Measurements from ENCODE around the gene LYPD6. TPM values are rescaled to one million over a fixed set of nuclear protein-coding genes. Genes with fewer than 3 reads are reported as not detected.

Gene LYPD6
- total RNA-seq, 1 donor from 2014 or later, result 0.47 TPM

- DNase-seq (no peak), ATAC-seq (no peak)
- H3K36me3 ChIP-seq, result no peaks in the 10 kb centered on the region
- peaks cover 41% of the 10 kb centered on the region for H3K27me3 ChIP-seq (ENCODE audit: low read depth)
- intact Hi-C loops (cut with DNase I), result no loop called here
- no peak overlapping the region for H3K4me3 ChIP-seq
- H3K9me3 ChIP-seq, result no peaks in the 10 kb centered on the region
- peaks cover 15% of the 10 kb centered on the region for H3K4me1 ChIP-seq
- TF ChIP-seq, protein P1, sequence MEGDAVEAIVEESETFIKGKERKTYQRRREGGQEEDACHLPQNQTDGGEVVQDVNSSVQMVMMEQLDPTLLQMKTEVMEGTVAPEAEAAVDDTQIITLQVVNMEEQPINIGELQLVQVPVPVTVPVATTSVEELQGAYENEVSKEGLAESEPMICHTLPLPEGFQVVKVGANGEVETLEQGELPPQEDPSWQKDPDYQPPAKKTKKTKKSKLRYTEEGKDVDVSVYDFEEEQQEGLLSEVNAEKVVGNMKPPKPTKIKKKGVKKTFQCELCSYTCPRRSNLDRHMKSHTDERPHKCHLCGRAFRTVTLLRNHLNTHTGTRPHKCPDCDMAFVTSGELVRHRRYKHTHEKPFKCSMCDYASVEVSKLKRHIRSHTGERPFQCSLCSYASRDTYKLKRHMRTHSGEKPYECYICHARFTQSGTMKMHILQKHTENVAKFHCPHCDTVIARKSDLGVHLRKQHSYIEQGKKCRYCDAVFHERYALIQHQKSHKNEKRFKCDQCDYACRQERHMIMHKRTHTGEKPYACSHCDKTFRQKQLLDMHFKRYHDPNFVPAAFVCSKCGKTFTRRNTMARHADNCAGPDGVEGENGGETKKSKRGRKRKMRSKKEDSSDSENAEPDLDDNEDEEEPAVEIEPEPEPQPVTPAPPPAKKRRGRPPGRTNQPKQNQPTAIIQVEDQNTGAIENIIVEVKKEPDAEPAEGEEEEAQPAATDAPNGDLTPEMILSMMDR (IDR thresholded peaks at IDR 0.05), result no peak
- H3K27ac ChIP-seq, result no peak overlapping the region
These were observed 3.2 kb downstream of the LYPD6 start for GRCh38 chr2:149333636-149334035.

DNA sequence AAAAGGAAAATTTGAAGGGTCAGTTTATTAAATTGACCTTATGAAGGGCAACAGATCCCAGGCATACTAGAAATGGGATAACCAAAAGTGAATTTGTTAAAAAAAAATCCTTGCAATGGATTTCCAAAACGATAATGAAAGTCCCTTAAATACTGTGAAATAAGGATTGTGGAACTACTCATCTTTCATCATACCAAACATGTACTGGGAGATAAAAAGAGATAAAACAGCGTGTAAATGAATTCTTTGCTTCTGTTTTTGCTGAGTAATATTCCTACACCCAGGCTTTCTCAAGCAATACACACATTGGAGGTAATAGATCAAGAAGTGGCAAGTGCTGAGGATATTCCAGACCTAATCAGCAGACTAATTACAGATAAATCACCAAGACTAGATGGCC lies 3.8 kb downstream of the LYPD6 start:
- Histone ChIP-seq H3K27me3 (ENCODE audit: low read depth) (peaks cover 36% of the 10 kb centered on the region), H3K36me3 (no peaks in the 10 kb centered on the region), H3K4me1 (peaks cover 15% of the 10 kb centered on the region), H3K9me3 (no peaks in the 10 kb centered on the region), H3K4me3 (no peak overlapping the region), H3K27ac (no peak overlapping the region)
- intact Hi-C loops (cut with DNase I), result no loop called here
- TF ChIP-seq, protein P1 (IDR thresholded peaks at IDR 0.05), result no peak
- no peak for ATAC-seq
- DNase-seq, result no peak

- no peak overlapping the region for H3K4me3 ChIP-seq
- no peaks in the 10 kb centered on the region for H3K27me3 ChIP-seq (ENCODE audit: low read depth)
- TF ChIP-seq, protein P1 (IDR thresholded peaks at IDR 0.05), result no peak
- H3K27ac ChIP-seq, result no peak overlapping the region
- H3K4me1 ChIP-seq, result no peaks in the 10 kb centered on the region
- ATAC-seq (no peak), DNase-seq (no peak)
- no peaks in the 10 kb centered on the region for H3K9me3 ChIP-seq
- intact Hi-C loops (cut with DNase I), result no loop called here
- no peaks in the 10 kb centered on the region for H3K36me3 ChIP-seq
These were observed 8.9 kb downstream of the LYPD6 start for GRCh38 chr2:149339324-149339723.

DNA sequence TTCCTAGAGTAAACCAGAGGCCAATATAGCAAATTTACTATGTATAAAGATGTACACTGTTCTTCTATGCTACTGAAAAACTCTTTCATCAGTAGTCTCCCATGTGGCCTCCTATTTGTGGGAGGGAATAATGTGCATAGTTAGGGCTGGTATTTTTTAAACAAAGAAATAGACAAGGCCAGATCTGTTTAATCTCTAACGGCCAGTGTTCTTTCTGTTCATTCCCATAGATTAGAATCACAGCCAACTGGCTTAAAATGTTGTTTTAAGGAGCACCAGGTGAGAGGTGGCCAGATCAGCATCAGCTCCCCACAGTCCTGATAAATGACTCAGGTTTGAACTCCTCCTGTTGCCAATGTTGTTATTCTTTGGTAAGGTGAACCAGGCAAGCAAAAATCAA lies 12.1 kb downstream of the LYPD6 start:
- Histone ChIP-seq H3K4me1 (no peaks in the 10 kb centered on the region), H3K36me3 (no peaks in the 10 kb centered on the region), H3K27me3 (ENCODE audit: low read depth) (no peaks in the 10 kb centered on the region), H3K27ac (no peak overlapping the region), H3K4me3 (no peak overlapping the region), H3K9me3 (no peaks in the 10 kb centered on the region)
- DNase-seq (no peak), ATAC-seq (no peak)
- intact Hi-C loops (cut with DNase I), result no loop called here
- TF ChIP-seq, protein P1 (IDR thresholded peaks at IDR 0.05), result no peak

GRCh38 chr2:149344105-149344504 lies 13.7 kb downstream of the LYPD6 start:
- TF ChIP-seq, protein P1 (IDR thresholded peaks at IDR 0.05), result no peak
- Histone ChIP-seq H3K4me1 (no peaks in the 10 kb centered on the region), H3K36me3 (no peaks in the 10 kb centered on the region), H3K4me3 (no peak overlapping the region), H3K27ac (no peak overlapping the region), H3K27me3 (ENCODE audit: low read depth) (no peaks in the 10 kb centered on the region), H3K9me3 (no peaks in the 10 kb centered on the region)
- intact Hi-C loops (cut with DNase I), result no loop called here
- ATAC-seq, result no peak
- DNase-seq, result no peak

DNA sequence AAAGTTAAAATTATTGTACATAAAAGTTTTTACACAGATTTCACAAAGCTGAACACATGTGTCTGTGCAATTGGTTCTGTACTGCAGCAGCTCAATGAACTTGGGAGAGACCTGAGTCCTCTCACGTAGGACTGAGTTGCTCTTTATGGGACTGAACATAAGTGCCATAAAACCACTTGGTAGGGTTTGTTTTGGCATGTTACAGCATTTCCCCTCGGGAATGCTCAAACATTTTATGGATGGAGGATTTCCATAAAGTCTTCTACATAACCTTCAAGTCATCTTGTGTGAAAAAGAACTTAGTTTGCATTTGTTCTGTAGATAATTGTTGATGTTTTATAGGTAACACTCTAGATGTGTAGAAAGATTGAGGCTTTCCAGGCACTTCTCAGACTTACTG lies 15.9 kb downstream of the LYPD6 start:
- Histone ChIP-seq H3K36me3 (no peaks in the 10 kb centered on the region), H3K27me3 (ENCODE audit: low read depth) (peaks cover 4% of the 10 kb centered on the region), H3K9me3 (no peaks in the 10 kb centered on the region), H3K27ac (no peak overlapping the region), H3K4me3 (no peak overlapping the region), H3K4me1 (no peaks in the 10 kb centered on the region)
- TF ChIP-seq, protein P1 (IDR thresholded peaks at IDR 0.05), result no peak
- no peak for DNase-seq
- intact Hi-C loops (cut with DNase I), result no loop called here
- no peak for ATAC-seq
